Heart left ventricle (tissue), 16 donors: ENCODE measurements around the gene MRPL40. TPM values are rescaled to one million over a fixed set of nuclear protein-coding genes. Genes with fewer than 3 reads are reported as not detected.
A peak's percentile ranks its signal among the peaks of the same experiment; 100 is the strongest.

Experiments used
- ATAC-seq, 4 donors: fragments of 200-7000 bp; cut with Tn5 transposase; one replicate each; pipeline ENCODE4 v1.9.1; 2020 to 2022; ENCODE audit warnings: moderate library complexity in 4 of 4, mild to moderate bottlenecking in 3 of 4, moderate number of reproducible peaks in 1 of 4
- DNase-seq, 5 donors: peaks; one replicate each; pipeline ENCODE4 v3.0.0-alpha.2; 2020
- H3K27ac ChIP-seq, 12 donors: fragments of 200-600 bp; sonication (generic) in 4 of 12; one replicate each; pipeline versions ENCODE4 v1.5.0 to v1.8.0; 2016 to 2022; ENCODE audit warnings: mild to moderate bottlenecking in 2 of 12
- H3K27me3 ChIP-seq, 9 donors: fragments of 200-600 bp; sonication (generic) in 2 of 9; one replicate each; pipeline versions ENCODE4 v1.5.1 to v1.8.0; 2016 to 2022; ENCODE audit warnings: mild to moderate bottlenecking in 3 of 9
- H3K36me3 ChIP-seq, 9 donors: fragments of 200-600 bp; sonication (generic) in 2 of 9; one replicate each; pipeline versions ENCODE4 v1.5.0 to v1.8.0; 2018 to 2022; ENCODE audit warnings: mild to moderate bottlenecking in 2 of 9
- H3K4me1 ChIP-seq, 12 donors: fragments of 200-600 bp; sonication (generic) in 4 of 12; one replicate each; pipeline versions ENCODE4 v1.5.0 to v1.8.0; 2016 to 2022; ENCODE audit warnings: mild to moderate bottlenecking in 3 of 12
- H3K4me3 ChIP-seq, 12 donors: fragments of 200-600 bp; sonication (generic) in 4 of 12; one replicate each; pipeline versions ENCODE4 v1.5.0 to v1.8.0; 2017 to 2022; ENCODE audit warnings: mild to moderate bottlenecking in 9 of 12, moderate library complexity in 4 of 12
- H3K9me3 ChIP-seq, 12 donors: fragments of 200-600 bp; sonication (generic) in 4 of 12; one replicate each; pipeline versions ENCODE4 v1.5.0 to v1.8.0; 2016 to 2022; ENCODE audit warnings: mild to moderate bottlenecking in 1 of 12
- CTCF ChIP-seq, 12 donors: fragments of 200-600 bp; sonication (generic) in 4 of 12; IDR thresholded peaks; one replicate each; pipeline versions ENCODE4 v1.5.0 to v1.8.0; 2018 to 2022; ENCODE audit warnings: antibody characterized with exemption in 12 of 12, mild to moderate bottlenecking in 5 of 12
- POLR2A ChIP-seq, 2 donors: fragments of 450-650 bp; IDR thresholded peaks; one replicate each; pipeline ENCODE4 v1.6.1; 2017; ENCODE audit warnings: antibody characterized with exemption in 2 of 2, mild to moderate bottlenecking in 2 of 2, moderate library complexity in 2 of 2
- WGBS, 4 donors: extraction: QIAGEN DNeasy Blood & Tissue Kit in 2 of 4; methylation state at CpG; one replicate each; pipeline versions ENCODE4 v1.1.5 to v1.1.7; 2013 to 2018; 5-methylcytosine and 5-hydroxymethylcytosine counted together
- intact Hi-C, 10 donors: fragments of 100-400 bp; cut with DNase I; formaldehyde crosslinking; loops; one replicate each; pipeline versions ENCODE4 v1.11.1 to v1.14.2; 2022
- polyA plus RNA-seq, 2 donors: library from polyadenylated mRNA; stranded (reverse); fragments of 200-250 nt; gene quantifications; one replicate each; pipeline ENCODE4 v1.2.3, GENCODE V29; 2013
- total RNA-seq, 9 donors: library from RNA; depleted of rRNA in 2 of 9; stranded (reverse); fragments of >200 nt in 2 of 9; fragmentation: NEBNext Ultra II Directional in 3 of 9; extraction: Animal tissue kit (Norgen Biotek cat#: 25700) in 3 of 9; gene quantifications; one replicate each; pipeline versions ENCODE4 v1.1.0 to v1.2.4, GENCODE V29; 2016 to 2023
- donor health status: ischemic (EF 13 %, LVEDD 7.1; RV severe dilation, severe dysfunction).
- donor health status: healthy with polysubstance abuse.
- donor health status: DM: no; HTN: yes; CAD: no.
- donor health status: DM: no; HTN: no; CAD: no.
- donor health status: ischemic (EF 25% LVEDD 6.9; RV normal size, moderate dysfunction).
- donor health status: ischemic (EF 25% LVEDD 5.7; RV mildly dilated, moderate dysfunction).
- donor health status: healthy.
- donor health status: DM: yes; HTN: yes; CAD: no.
- donor health status: ischemic (EF 35%, LVEDD 5.7; RV mildly dilated, moderate dysfunction).
- donor health status: nonischemic (EF 11% LVEDD 7.7; RV severe dilation, severe dysfunction).
- donor health status: DM: yes; HTN: yes; CAD: no.
- donor health status: PGD.
- donor health status: ischemic (EF 29% LVEDD 5.4; RV normal size, mild dysfunction).
- donor health status: nonischemic (EF 23%, LVEDD 6.1; RV moderate dilation, normal function).

MRPL40 gene
- total and polyA plus RNA-seq, 11 donors = 39.9 to 119 (median 54.2) TPM

DNA sequence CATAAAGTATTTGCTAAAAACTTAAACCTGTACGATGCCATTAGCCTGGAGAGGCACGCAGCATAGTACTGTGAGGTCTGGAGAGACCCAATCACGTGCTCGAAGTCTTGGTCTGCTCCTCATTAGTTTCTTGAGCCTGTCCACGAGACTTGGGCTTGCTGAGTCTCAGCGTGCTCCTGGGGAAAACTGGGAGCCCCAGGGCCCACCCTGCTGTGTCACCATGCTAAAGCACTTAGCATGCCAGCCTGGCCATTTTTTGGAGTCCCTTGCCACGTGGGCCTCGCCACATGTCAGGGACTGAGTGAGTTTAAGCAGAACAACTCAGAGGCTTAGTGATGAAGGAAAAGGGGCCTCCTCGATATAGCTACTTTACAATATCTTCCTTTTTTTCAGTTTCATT, 50.0 kb downstream of the MRPL40 start:
- Histone ChIP-seq H3K27me3 (no peaks in the 10 kb centered on the region), H3K9me3 (no peaks in the 10 kb centered on the region), H3K4me3 (no peak overlapping the region), H3K4me1 (peaks cover 6 to 18% (median 13%) of the 10 kb centered on the region in 12 donors), H3K27ac (no peak overlapping the region), H3K36me3 (no peaks in the 10 kb centered on the region)
- ATAC-seq = no peak
- TF ChIP-seq POLR2A (IDR thresholded peaks at IDR 0.05) (no peak), CTCF (IDR thresholded peaks at IDR 0.05) (no peak)
- DNase-seq = no peak
- intact Hi-C loops = no loop called here
- WGBS, 4 donors = 88 to 90% (median 89%) methylated on average over 9 of the region's 9 CpGs

DNA sequence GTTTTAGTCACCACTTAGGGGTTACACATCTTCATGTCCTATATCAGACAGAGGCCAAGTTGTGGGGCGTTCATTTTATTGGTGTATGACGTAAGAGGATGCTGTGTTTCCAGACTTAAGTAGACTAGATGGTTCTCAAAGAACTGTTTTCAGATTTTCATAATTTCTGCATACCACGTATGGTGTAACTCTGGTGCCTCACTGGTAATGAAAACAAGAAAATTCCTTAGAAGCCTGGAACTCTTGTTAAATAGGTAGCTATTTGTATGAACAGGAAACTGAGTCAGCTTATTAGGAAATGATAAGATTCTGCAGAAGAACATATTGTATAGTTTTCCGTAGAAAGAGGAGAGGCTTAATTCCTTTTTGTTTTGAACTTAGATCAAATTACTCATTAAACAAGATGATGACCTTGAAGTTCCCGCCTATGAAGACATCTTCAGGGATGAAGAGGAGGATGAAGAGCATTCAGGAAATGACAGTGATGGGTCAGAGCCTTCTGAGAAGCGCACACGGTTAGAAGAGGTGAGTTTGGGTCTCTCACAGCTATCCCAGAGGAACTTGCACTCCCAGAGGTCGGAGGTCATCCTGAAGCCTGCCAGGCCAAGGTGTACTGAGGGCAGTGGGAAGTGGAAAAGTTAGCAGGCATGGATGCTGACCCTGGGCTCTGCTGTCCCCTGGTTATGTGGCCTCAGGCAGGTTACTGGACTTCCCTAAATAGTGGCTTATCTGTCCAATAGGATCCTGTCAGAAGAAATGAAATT, 51.3 kb downstream of the MRPL40 start:
- no peak for TF ChIP-seq CTCF (IDR thresholded peaks at IDR 0.05)
- TF ChIP-seq POLR2A (IDR thresholded peaks at IDR 0.05) = no peak
- no peak for ATAC-seq
- intact Hi-C loops = no loop called here
- Histone ChIP-seq H3K9me3 (no peaks in the 10 kb centered on the region), H3K4me1 (peaks cover 0 to 7% (median 5%) of the 10 kb centered on the region in 12 donors), H3K4me3 (no peak overlapping the region), H3K27ac (peak overlapping the region in 2 of 12 donors; percentile 11 to 51), H3K27me3 (no peaks in the 10 kb centered on the region), H3K36me3 (no peaks in the 10 kb centered on the region)
- DNase-seq = no peak
- 78 to 84% (median 79%) methylated on average over 8 of the region's 8 CpGs for WGBS, 4 donors

Other genes starting within 250 kb of the MRPL40 start
- 10 to 100 TPM in 7 of 9 donors, 1 to 10 TPM in 2; 7.6 to 20.9 (median 10.4) TPM for gene CLTCL1, start 140.8 kb upstream of the MRPL40 start, total RNA-seq
- 1 to 10 TPM; 4.6 to 9.3 TPM for gene CLTCL1, start 140.8 kb upstream of the MRPL40 start, polyA plus RNA-seq
- 10 to 100 TPM; 13.0 to 25.4 (median 17.3) TPM for gene HIRA, start 812 bp upstream of the MRPL40 start, total RNA-seq
- 10 to 100 TPM in 1 of 2 donors, 1 to 10 TPM in 1; 3.7 to 17.8 TPM for gene HIRA, start 812 bp upstream of the MRPL40 start, polyA plus RNA-seq
- gene C22orf39, start 15.2 kb downstream of the MRPL40 start, total RNA-seq = 100 to 1,000 TPM in 2 of 9 donors, 10 to 100 TPM in 7; 39.1 to 115 (median 64.5) TPM
- 10 to 100 TPM; 43.2 to 48.7 TPM for gene C22orf39, start 15.2 kb downstream of the MRPL40 start, polyA plus RNA-seq
- gene UFD1, start 46.6 kb downstream of the MRPL40 start, total RNA-seq = 10 to 100 TPM; 28.7 to 51.6 (median 40.3) TPM
- 10 to 100 TPM; 50.3 to 80.5 TPM for gene UFD1, start 46.6 kb downstream of the MRPL40 start, polyA plus RNA-seq
- gene CDC45, start 47.4 kb downstream of the MRPL40 start, total RNA-seq = 1 to 10 TPM in 1 of 9 donors, under 1 TPM in 4, not detected in 4; 0.16 to 3.1 (median 0.32) TPM
- gene CDC45, start 47.4 kb downstream of the MRPL40 start, polyA plus RNA-seq = under 1 TPM; 0.15 to 0.33 TPM
- gene CLDN5, start 91.9 kb downstream of the MRPL40 start, total RNA-seq = 10 to 100 TPM; 16.8 to 79.0 (median 36.6) TPM
- gene CLDN5, start 91.9 kb downstream of the MRPL40 start, polyA plus RNA-seq = 10 to 100 TPM; 39.5 to 77.7 TPM